Activated T-helper 2 cell treated with anti-CD3 and anti-CD28 coated beads, Interferon-gamma antibody, Interleukin-2, Interleukin-4, amounts not matched to agents 10 μg/mL and 5 μg/mL and 100 μg/mL, durations not matched to agents 14 hours and 24 hours and 36 hours (primary cell): ENCODE results near the gene C19orf18. TPM values are rescaled to one million over a fixed set of nuclear protein-coding genes. Genes with fewer than 3 reads are reported as not detected.
"Not testable (repeated sequence)": the region's sequence is repeated elsewhere in the genome, so short reads cannot be mapped to it uniquely, and the experiment has no call there.

Experiments used
- DNase-seq: peaks from one replicate; pipeline ENCODE4 v3.0.0; 2021; ENCODE audit warnings: low spot score
- H3K27ac Mint-ChIP-seq: one replicate; pipeline ENCODE4 v1.8.0; 2021; ENCODE audit warnings: mixed read lengths
- H3K27me3 Mint-ChIP-seq: one replicate; pipeline ENCODE4 v1.8.0; 2021; ENCODE audit warnings: low read depth, mixed read lengths
- H3K36me3 Mint-ChIP-seq: one replicate; pipeline ENCODE4 v1.8.0; 2021; ENCODE audit warnings: low read depth, mixed read lengths
- H3K4me1 Mint-ChIP-seq: one replicate; pipeline ENCODE4 v1.8.0; 2021; ENCODE audit warnings: low read depth, mixed read lengths
- H3K4me3 Mint-ChIP-seq: one replicate; pipeline ENCODE4 v1.8.0; 2021; ENCODE audit warnings: low read depth, mild to moderate bottlenecking, moderate library complexity, mixed read lengths
- H3K9me3 Mint-ChIP-seq: one replicate; pipeline ENCODE4 v1.8.0; 2021; ENCODE audit warnings: mixed read lengths
- intact Hi-C: fragments of 100-400 bp; cut with micrococcal nuclease; formaldehyde crosslinking; loops from one replicate; pipeline ENCODE4 v1.15.1; 2023
- total RNA-seq: library from RNA; stranded (reverse); gene quantifications from 2 replicates; pipeline ENCODE4 v1.2.3, GENCODE V29; 2022

The C19orf18 gene
- total RNA-seq, 1 donor from 2014 or later: 0.21 TPM

- Mint-ChIP-seq H3K27ac (no peak overlapping the region), H3K4me1 (no peaks in the 10 kb centered on the region), H3K27me3 (no peaks in the 10 kb centered on the region), H3K36me3 (peaks cover 43% of the 10 kb centered on the region), H3K4me3 (no peak overlapping the region), H3K9me3 (peaks cover 69% of the 10 kb centered on the region)
- intact Hi-C loops: no loop called here
- no peak for DNase-seq
Measured at GRCh38 chr19:57935731-57936130, 38.6 kb downstream of the C19orf18 start.

GRCh38 chr19:57934820-57935665, 39.3 kb downstream of the C19orf18 start, which contains the start of gene ZNF418:
Gene ZNF418 (minus strand): TSS chr19:57935402. CDS start chr19:57933822, 1,580 bp downstream.
- H3K27me3 Mint-ChIP-seq: no peaks in the 10 kb centered on the region
- peak within 1 kb of the TSS; percentile 79 for H3K4me3 Mint-ChIP-seq
- intact Hi-C loops: no loop called here
- H3K9me3 Mint-ChIP-seq: peaks cover 74% of the 10 kb centered on the region
- H3K27ac Mint-ChIP-seq: no peak within 1 kb of the TSS
- peaks cover 40% of the 10 kb centered on the region for H3K36me3 Mint-ChIP-seq
- H3K4me1 Mint-ChIP-seq: no peaks in the 10 kb centered on the region
- DNase-seq: peak; percentile 18

GRCh38 chr19:57927587-57927986, 46.7 kb downstream of the C19orf18 start:
- Mint-ChIP-seq H3K36me3 (peaks cover 18% of the 10 kb centered on the region), H3K27ac (no peak overlapping the region), H3K9me3 (peaks cover 61% of the 10 kb centered on the region)

GRCh38 chr19:57916168-57916995, 58.0 kb downstream of the C19orf18 start, which contains the start of gene ZNF417:
Gene ZNF417 (minus strand): TSS chr19:57916592. CDS start chr19:57916411, 181 bp downstream.
- Mint-ChIP-seq H3K4me1 (peaks cover 21% of the 10 kb centered on the region), H3K27ac (peak within 1 kb of the TSS; percentile 93), H3K4me3 (peak within 1 kb of the TSS; percentile 94), H3K36me3 (peaks cover 56% of the 10 kb centered on the region), H3K9me3 (peaks cover 63% of the 10 kb centered on the region)
- peak; percentile 81 for DNase-seq
- not testable (repeated sequence) for H3K27me3 Mint-ChIP-seq
- intact Hi-C loops: loop anchor here (1.0 to 10.0 kb wide), 3 partner anchors 31 to 170 kb away; partner anchors contain the start of genes ZNF256 and ZNF776

More at GRCh38 chr19:57927587-57927986, 46.7 kb downstream of the C19orf18 start:
- Mint-ChIP-seq H3K4me1 (no peaks in the 10 kb centered on the region), H3K4me3 (no peak overlapping the region), H3K27me3 (no peaks in the 10 kb centered on the region)
- intact Hi-C loops: no loop called here
- DNase-seq: no peak

- no peaks in the 10 kb centered on the region for H3K27me3 Mint-ChIP-seq
- H3K4me3 Mint-ChIP-seq: peak overlapping the region; percentile 94
- peaks cover 72% of the 10 kb centered on the region for H3K36me3 Mint-ChIP-seq
- peaks cover 59% of the 10 kb centered on the region for H3K9me3 Mint-ChIP-seq
- H3K27ac Mint-ChIP-seq: no peak overlapping the region
- H3K4me1 Mint-ChIP-seq: peaks cover 21% of the 10 kb centered on the region
- intact Hi-C loops: loop anchor here (10.0 kb wide), 1 partner anchor 60 kb away; no protein-coding TSS in a partner anchor
- DNase-seq: no peak
Measured at GRCh38 chr19:57914531-57914930, 59.8 kb downstream of the C19orf18 start.

Other genes with a start within 250 kb of the C19orf18 start
- gene ZNF671, start 246.9 kb downstream of the C19orf18 start, total RNA-seq: 5.3 and 6.0 TPM in 2 replicates
- gene ZNF776, start 227.7 kb downstream of the C19orf18 start, total RNA-seq: 7.4 and 8.8 TPM in 2 replicates
- gene ZNF586, start 204.9 kb downstream of the C19orf18 start, total RNA-seq: 11.4 and 13.4 TPM in 2 replicates
- 7.2 and 8.5 TPM in 2 replicates for gene ZNF552, start 159.6 kb downstream of the C19orf18 start, total RNA-seq
- gene ZNF587B, start 144.2 kb downstream of the C19orf18 start, total RNA-seq: 20.8 and 21.3 TPM in 2 replicates
- gene ZNF587, start 124.7 kb downstream of the C19orf18 start, total RNA-seq: 29.7 and 32.1 TPM in 2 replicates
- gene ZNF814, start 85.5 kb downstream of the C19orf18 start, total RNA-seq: 11.4 and 12.3 TPM in 2 replicates
- gene ZNF417, start 57.9 kb downstream of the C19orf18 start, total RNA-seq: 10.6 and 11.4 TPM in 2 replicates
- gene ZNF418, start 39.1 kb downstream of the C19orf18 start, total RNA-seq: 1.1 and 2.1 TPM in 2 replicates
- 2.7 and 3.0 TPM in 2 replicates for gene ZNF256, start 26.8 kb downstream of the C19orf18 start, total RNA-seq
- gene ZNF606, start 28.3 kb upstream of the C19orf18 start, total RNA-seq: 6.3 and 6.4 TPM in 2 replicates
- gene ZSCAN1, start 59.5 kb upstream of the C19orf18 start, total RNA-seq: not detected in 2 replicates
- not detected in 2 replicates for gene ZNF135, start 84.7 kb upstream of the C19orf18 start, total RNA-seq
- 3.0 TPM in 2 replicates for gene ZSCAN18, start 123.7 kb upstream of the C19orf18 start, total RNA-seq
- gene ZNF329, start 176.3 kb upstream of the C19orf18 start, total RNA-seq: 2.0 and 2.1 TPM in 2 replicates
- 18.4 and 19.9 TPM in 2 replicates for gene ZNF274, start 208.5 kb upstream of the C19orf18 start, total RNA-seq